SK-N-SH (cell line): Measurements from ENCODE around the gene FAT1. TPM values are rescaled to one million over a fixed set of nuclear protein-coding genes. Genes with fewer than 3 reads are reported as not detected.

ENCODE experiments used
- CTCF ChIA-PET: fragments of 300-600, 350-600 bp; formaldehyde crosslinking; extraction: SDS; loops from one replicate; lab custom pipeline; 2021; lab: Yijun Ruan, JAX
- POLR2A ChIA-PET: fragments of 350-600 bp; sonication (Branson Sonifier 250); formaldehyde crosslinking; extraction: SDS; loops from one replicate; lab custom pipeline; 2020; ENCODE audit warnings: antibody characterized with exemption, inconsistent platforms; lab: Yijun Ruan, JAX
- DNase-seq: peaks from one replicate; pipeline ENCODE4 v3.0.0; 2012
- H2AFZ ChIP-seq: fragments of 200-600 bp; sonication (generic); 2 replicates; pipeline ENCODE4 v1.8.1; 2016; ENCODE audit warnings: antibody characterized with exemption, mild to moderate bottlenecking, low read depth
- H3F3A ChIP-seq: fragments of 200-600 bp; sonication (generic); replicated peaks from 2 replicates; pipeline ENCODE3; 2016; ENCODE audit warnings: antibody characterized with exemption, mild to moderate bottlenecking; ENCODE audit not compliant: insufficient read depth
- H3K27ac ChIP-seq, 2 experiments: fragments of 200-500 bp in 1 of 2; fragments of 200-600 bp in 1 of 2; sonication (Bioruptor generic) in 1 of 2; sonication (generic), shearing (Covaris generic) in 1 of 2; 2 replicates each; pipeline versions ENCODE4 v1.5.1 to v1.6.1; 2014 to 2016; ENCODE audit warnings: low read depth in 2 of 2, inconsistent platforms in 1 of 2, low read length in 1 of 2, mild to moderate bottlenecking in 1 of 2, mixed read lengths in 1 of 2
- H3K27me3 ChIP-seq: fragments of 200-600 bp; sonication (generic), shearing (Covaris generic); 2 replicates; pipeline ENCODE4 v1.6.1; 2016; ENCODE audit warnings: mixed run types; ENCODE audit not compliant: insufficient read depth
- H3K36me3 ChIP-seq, 2 experiments: fragments of 200-500 bp in 1 of 2; fragments of 200-600 bp in 1 of 2; sonication (Bioruptor generic) in 1 of 2; sonication (generic) in 1 of 2; replicated peaks in 1 of 2; 2 replicates each; pipeline versions ENCODE3 to v1.5.1; 2014 to 2016; ENCODE audit warnings: low read length in 1 of 2, mild to moderate bottlenecking in 1 of 2; ENCODE audit not compliant: insufficient read depth in 2 of 2, control insufficient read depth in 1 of 2
- H3K4me1 ChIP-seq, 2 experiments: fragments of 200-500 bp in 1 of 2; fragments of 200-600 bp in 1 of 2; sonication (Bioruptor generic) in 1 of 2; sonication (generic), shearing (Covaris generic) in 1 of 2; 2 replicates each; pipeline versions ENCODE4 v1.5.1 to v1.6.1; 2014 to 2016; ENCODE audit warnings: low read depth in 1 of 2, low read length in 1 of 2, mixed run types in 1 of 2; ENCODE audit not compliant: insufficient read depth in 2 of 2, control insufficient read depth in 1 of 2
- H3K4me2 ChIP-seq: fragments of 200-600 bp; sonication (generic), shearing (Covaris generic); 2 replicates; pipeline ENCODE4 v1.6.1; 2017; ENCODE audit warnings: mixed run types
- H3K4me3 ChIP-seq, 2 experiments: fragments of 200-500 bp in 1 of 2; fragments of 200-600 bp in 1 of 2; sonication (Bioruptor generic) in 1 of 2; sonication (generic), shearing (Covaris generic) in 1 of 2; 2 replicates each; pipeline versions ENCODE4 v1.5.1 to v1.8.1; 2014 to 2016; ENCODE audit warnings: low read depth in 2 of 2, inconsistent platforms in 1 of 2, low read length in 1 of 2, mild to moderate bottlenecking in 1 of 2, mixed read lengths in 1 of 2, moderate library complexity in 1 of 2
- H3K79me2 ChIP-seq: fragments of 200-600 bp; sonication (generic); 2 replicates; pipeline ENCODE4 v1.8.1; 2017; ENCODE audit warnings: mild to moderate bottlenecking; ENCODE audit not compliant: insufficient read depth
- H3K9ac ChIP-seq: fragments of 200-600 bp; sonication (generic); 2 replicates; pipeline ENCODE4 v1.6.1; 2017; ENCODE audit warnings: mixed run types
- H3K9me2 ChIP-seq: fragments of 200-600 bp; sonication (generic); 2 replicates; pipeline ENCODE4 v1.6.1; 2017; ENCODE audit warnings: mixed run types
- H3K9me3 ChIP-seq: fragments of 200-600 bp; sonication (generic); 2 replicates; pipeline ENCODE4 v1.6.1; 2017; ENCODE audit warnings: mixed run types, mild to moderate bottlenecking, moderate library complexity
- H4K20me1 ChIP-seq: fragments of 200-600 bp; sonication (generic); 2 replicates; pipeline ENCODE4 v1.6.1; 2017; ENCODE audit warnings: mild to moderate bottlenecking, mixed run types; ENCODE audit not compliant: insufficient read depth
- CTCF ChIP-seq: fragments of 200-600 bp; sonication (generic); IDR thresholded peaks from 2 replicates; pipeline ENCODE4 v1.6.1; 2017; ENCODE audit warnings: antibody characterized with exemption, mild to moderate bottlenecking, moderate library complexity
- ELF1 ChIP-seq: IDR thresholded peaks from 2 replicates; pipeline ENCODE4 v1.4.0; 2012
- EP300 ChIP-seq, 2 experiments: IDR thresholded peaks; 2 replicates each; pipeline versions ENCODE4 v1.4.0 to v1.6.1; 2012; ENCODE audit warnings: borderline replicate concordance in 1 of 2, low read depth in 1 of 2, low read length in 1 of 2
- FOSL2 ChIP-seq: IDR thresholded peaks from 2 replicates; pipeline ENCODE4 v1.4.0; 2012; ENCODE audit warnings: low read depth, mild to moderate bottlenecking, moderate library complexity, borderline replicate concordance
- JUND ChIP-seq: IDR thresholded peaks from 2 replicates; pipeline ENCODE4 v1.4.0; 2012
- MAX ChIP-seq: IDR thresholded peaks from 2 replicates; pipeline ENCODE4 v1.4.0; 2012; ENCODE audit warnings: low read depth
- NFIC ChIP-seq: IDR thresholded peaks from 2 replicates; pipeline ENCODE4 v1.4.0; 2012; ENCODE audit warnings: borderline replicate concordance
- POLR2AphosphoS5 ChIP-seq: IDR thresholded peaks from 2 replicates; pipeline ENCODE4 v1.6.1; 2012; ENCODE audit warnings: low read depth, low read length
- RAD21 ChIP-seq: IDR thresholded peaks from 2 replicates; pipeline ENCODE4 v1.6.1; 2012; ENCODE audit warnings: mild to moderate bottlenecking, low read length
- RXRA ChIP-seq: IDR thresholded peaks from 2 replicates; pipeline ENCODE4 v1.4.0; 2012; ENCODE audit warnings: low read depth, mild to moderate bottlenecking, borderline replicate concordance
- SIN3A ChIP-seq: IDR thresholded peaks from 2 replicates; pipeline ENCODE4 v1.6.1; 2012; ENCODE audit warnings: low read depth, mild to moderate bottlenecking, low read length, moderate library complexity, borderline replicate concordance
- USF1 ChIP-seq: IDR thresholded peaks from 2 replicates; pipeline ENCODE4 v1.4.0; 2012; ENCODE audit warnings: low read depth, borderline replicate concordance
- USF2 ChIP-seq: fragments of 150-350 bp; IDR thresholded peaks from 2 replicates; pipeline ENCODE4 v1.6.1; 2017; ENCODE audit warnings: antibody characterized with exemption, low read length, low read depth, borderline replicate concordance
- ZBTB33 ChIP-seq: IDR thresholded peaks from 2 replicates; pipeline ENCODE4 v1.4.0; 2012; ENCODE audit warnings: low read depth, borderline replicate concordance
- WGBS: methylation state at CpG from one replicate; pipeline ENCODE4 v1.1.6; 2017; ENCODE audit warnings: low lambda C conversion rate; 5-methylcytosine and 5-hydroxymethylcytosine counted together
- polyA plus RNA-seq, 3 experiments: library from polyadenylated mRNA; depleted of rRNA; stranded (reverse); fragments of >200 nt; gene quantifications; 2 replicates each; pipeline ENCODE4 v1.2.3, GENCODE V29; 2012

The FAT1 gene
- polyA plus RNA-seq, 1 of the 3 experiments (the other 2 are of a cell fraction): 41.3 TPM

- Histone ChIP-seq H4K20me1 (no peaks in the 10 kb centered on the region), H3K36me3 (peaks cover 9 to 21% of the 10 kb centered on the region in 2 experiments), H3K9ac (no peak overlapping the region), H3F3A (no peaks in the 10 kb centered on the region), H2AFZ (no peak overlapping the region), H3K9me3 (no peaks in the 10 kb centered on the region), H3K27ac (no peak overlapping the region), H3K79me2 (no peaks in the 10 kb centered on the region), H3K27me3 (peaks cover 6% of the 10 kb centered on the region), H3K9me2 (no peaks in the 10 kb centered on the region), H3K4me1 (no peaks in the 10 kb centered on the region), H3K4me3 (no peak overlapping the region), H3K4me2 (no peak overlapping the region)
- CTCF ChIA-PET: interaction anchor here (1.3 to 2.0 kb wide), 2 partner anchors 13 to 297 kb away, joined by 3 to 7 read pairs; no protein-coding TSS in a partner anchor
- POLR2A ChIA-PET: no interaction called here
- DNase-seq: no peak
- no peak for TF ChIP-seq EP300 (IDR thresholded peaks at IDR 0.05; ENCODE audit: borderline replicate concordance in 1 of 2, low read depth in 1 of 2, low read length in 1 of 2)
- no peak for TF ChIP-seq JUND
- no peak for TF ChIP-seq CTCF
- WGBS: 48% methylated on average over 13 of the region's 13 CpGs
Observed at GRCh38 chr4:186592966-186593586, 130.6 kb downstream of the FAT1 start.

- DNase-seq: no peak
- Histone ChIP-seq H3K4me2 (no peak overlapping the region), H3K36me3 (peaks cover 9 to 21% of the 10 kb centered on the region in 2 experiments), H3K9me2 (no peaks in the 10 kb centered on the region), H3K79me2 (no peaks in the 10 kb centered on the region)
- 46% methylated on average over 8 of the region's 8 CpGs for whole genome bisulfite sequencing
- no peak for TF ChIP-seq JUND
- TF ChIP-seq ZBTB33: no peak
- no peak for TF ChIP-seq NFIC
- TF ChIP-seq RXRA: no peak
- no peak for TF ChIP-seq RAD21
- TF ChIP-seq USF1: no peak
- TF ChIP-seq USF2: no peak
- TF ChIP-seq ELF1: no peak
- no peak for TF ChIP-seq FOSL2
- no peak for TF ChIP-seq SIN3A
- no peak for TF ChIP-seq CTCF
- TF ChIP-seq POLR2AphosphoS5: no peak
- TF ChIP-seq MAX: no peak
- TF ChIP-seq, all 33 proteins: peak for 0
- Histone ChIP-seq H3K4me1 (no peaks in the 10 kb centered on the region), H3K9ac (no peak overlapping the region), H3K4me3 (no peak overlapping the region), H3K9me3 (no peaks in the 10 kb centered on the region), H3K27me3 (peaks cover 2% of the 10 kb centered on the region), H4K20me1 (no peaks in the 10 kb centered on the region), H3F3A (no peaks in the 10 kb centered on the region), H2AFZ (no peak overlapping the region), H3K27ac (no peak overlapping the region)
- ChIA-PET CTCF (interaction anchor here (0.9 kb wide), 1 partner anchor 910 kb away, joined by 3 read pairs; no protein-coding TSS in a partner anchor), POLR2A (no interaction called here)
Observed at GRCh38 chr4:186592445-186592844, 131.2 kb downstream of the FAT1 start.
